ENCODE data around the gene ANKRD60.

Gene ANKRD60

GRCh38 chr20:58228484-58229197, at the start of gene ANKRD60:
Gene ANKRD60, minus strand, starts transcription at chr20:58228653. Its CDS starts 0 bp downstream, at chr20:58228653.
- peak in 1 of 2 donors; percentile 45 for DNase-seq (ENCODE audit: low read depth in 2 of 2)

GRCh38 chr20:58277578-58278472, 49.4 kb upstream of the ANKRD60 start:
- no peak for DNase-seq (ENCODE audit: low read depth in 2 of 2)

GRCh38 chr20:58277107-58277506, 48.7 kb upstream of the ANKRD60 start:
- DNase-seq (ENCODE audit: low read depth in 2 of 2), result no peak

- no peak for DNase-seq (ENCODE audit: low read depth in 2 of 2)
Observed at GRCh38 chr20:58274384-58274783, 45.9 kb upstream of the ANKRD60 start.

GRCh38 chr20:58271606-58272351, 43.3 kb upstream of the ANKRD60 start:
- peak; percentile 39 to 48 for DNase-seq (ENCODE audit: low read depth in 2 of 2)

- no peak for DNase-seq (ENCODE audit: low read depth in 2 of 2)
Observed at GRCh38 chr20:58268936-58269619, 40.6 kb upstream of the ANKRD60 start.

- DNase-seq (ENCODE audit: low read depth in 2 of 2), result no peak
Observed at GRCh38 chr20:58268421-58268821, 40.0 kb upstream of the ANKRD60 start.

- DNase-seq (ENCODE audit: low read depth in 2 of 2), result no peak
Observed at GRCh38 chr20:58267389-58268215, 39.1 kb upstream of the ANKRD60 start.

- DNase-seq (ENCODE audit: low read depth in 2 of 2), result no peak
Observed at GRCh38 chr20:58264271-58264670, 35.8 kb upstream of the ANKRD60 start.

GRCh38 chr20:58261660-58262059, 33.2 kb upstream of the ANKRD60 start:
- DNase-seq (ENCODE audit: low read depth in 2 of 2), result no peak

GRCh38 chr20:58260006-58260405, 31.6 kb upstream of the ANKRD60 start:
- no peak for DNase-seq (ENCODE audit: low read depth in 2 of 2)

GRCh38 chr20:58256842-58257241, 28.4 kb upstream of the ANKRD60 start:
- DNase-seq (ENCODE audit: low read depth in 2 of 2), result no peak

GRCh38 chr20:58256307-58256706, 27.9 kb upstream of the ANKRD60 start:
- DNase-seq (ENCODE audit: low read depth in 2 of 2), result no peak

GRCh38 chr20:58254890-58255289, 26.4 kb upstream of the ANKRD60 start:
- DNase-seq (ENCODE audit: low read depth in 2 of 2), result no peak

- no peak for DNase-seq (ENCODE audit: low read depth in 2 of 2)
Observed at GRCh38 chr20:58251979-58252591, 23.6 kb upstream of the ANKRD60 start.

- DNase-seq (ENCODE audit: low read depth in 2 of 2), result no peak
Observed at GRCh38 chr20:58251348-58251978, 23.0 kb upstream of the ANKRD60 start.

- no peak for DNase-seq (ENCODE audit: low read depth in 2 of 2)
Observed at GRCh38 chr20:58246346-58246745, 17.9 kb upstream of the ANKRD60 start.

GRCh38 chr20:58245931-58246330, 17.5 kb upstream of the ANKRD60 start:
- no peak for DNase-seq (ENCODE audit: low read depth in 2 of 2)

GRCh38 chr20:58245181-58245891, 16.9 kb upstream of the ANKRD60 start:
- no peak for DNase-seq (ENCODE audit: low read depth in 2 of 2)

Measured in stimulated activated CD8-positive, alpha-beta memory T cell treated with anti-CD3 and anti-CD28 coated beads, Interleukin-15, amount 100 ng/mL, for 48 hours (primary cell).